Measurements from ENCODE around the gene GATAD1.
A peak's percentile ranks its signal among the peaks of the same experiment; 100 is the strongest.
"Not testable (repeated sequence)": the region's sequence is repeated elsewhere in the genome, so short reads cannot be mapped to it uniquely, and the experiment has no call there.

GATAD1 gene

DNA sequence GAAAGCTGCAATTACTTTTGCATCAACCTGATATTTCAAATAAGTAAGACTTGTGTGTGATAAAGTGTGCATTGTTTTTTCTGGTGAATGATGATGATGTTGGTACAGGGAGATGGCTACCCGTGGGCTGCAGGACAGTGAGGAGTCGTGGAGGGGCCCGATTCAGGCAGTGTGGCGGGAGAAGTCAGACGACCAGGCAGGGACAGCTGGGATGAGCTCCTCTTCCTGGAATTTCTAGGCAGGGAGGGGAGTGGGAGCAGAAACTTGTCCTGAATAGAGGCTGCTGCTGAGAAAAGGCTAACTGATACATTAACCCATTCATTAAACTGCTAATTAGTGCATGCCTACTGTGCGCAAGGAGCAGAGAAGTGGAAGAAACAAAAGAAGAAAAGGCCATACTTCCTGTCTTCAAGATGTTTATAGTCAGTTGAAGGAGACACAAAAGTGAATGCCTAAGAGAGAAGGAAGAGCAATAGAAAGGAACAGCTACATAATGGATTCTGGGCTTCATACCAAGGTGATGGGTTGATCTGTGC is 9.3 kb upstream of the GATAD1 start:
- DNase-seq = no peak

GRCh38 chr7:92442720-92443119 is 4.6 kb upstream of the GATAD1 start:
- DNase-seq = peak; percentile 45

DNA sequence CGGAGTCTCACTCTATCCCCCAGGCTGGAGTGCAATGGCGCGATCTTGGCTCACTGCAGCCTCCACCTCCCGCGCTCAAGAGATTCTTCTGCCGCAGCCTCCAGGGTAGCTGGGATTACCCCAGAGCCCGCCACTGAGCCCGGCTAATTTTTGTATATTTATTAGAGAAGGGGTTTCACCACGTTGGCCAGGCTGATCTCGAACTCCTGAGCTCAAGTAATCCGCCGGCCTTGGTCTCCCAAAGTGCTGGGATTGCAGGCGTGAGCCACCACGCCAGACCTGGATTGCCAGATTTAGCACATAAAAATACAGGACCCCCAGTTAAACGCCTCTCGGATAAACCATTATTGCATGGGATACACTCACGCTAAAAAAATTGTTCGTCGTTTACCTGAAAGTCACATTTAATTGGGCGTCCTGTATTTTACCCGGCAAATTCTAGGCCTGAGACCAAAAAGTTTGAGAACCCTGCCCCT is 375 bp upstream of the GATAD1 start:
- no peak for DNase-seq

DNA sequence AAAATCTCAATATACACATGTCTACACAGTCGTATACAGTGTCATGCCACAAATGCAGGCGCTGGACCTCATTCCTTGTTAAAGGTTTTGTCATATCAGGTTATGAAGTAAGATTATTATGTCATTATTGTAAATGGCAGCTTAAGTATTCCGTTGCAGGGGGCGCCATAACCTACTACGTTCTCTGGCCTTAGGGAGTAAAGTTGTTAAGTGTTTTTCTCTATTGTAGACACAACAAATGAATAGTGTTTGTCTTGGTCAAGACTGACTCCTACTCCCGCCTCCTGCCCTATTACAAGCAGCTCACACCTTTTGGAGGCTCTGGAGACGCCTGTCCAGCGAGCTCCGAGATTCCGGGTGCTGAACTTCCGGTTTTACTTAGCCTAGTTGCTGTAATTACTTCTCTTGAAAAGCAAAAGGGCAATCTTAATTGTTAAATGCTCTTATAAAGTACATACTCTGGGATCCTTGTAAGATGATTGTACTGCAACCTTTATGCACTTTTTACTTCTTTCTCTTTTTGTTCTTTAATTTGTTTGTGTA is 994 bp downstream of the GATAD1 start:
- peak; percentile 80 for DNase-seq

- DNase-seq = no peak
Observed at GRCh38 chr7:92451645-92452044, 4.4 kb downstream of the GATAD1 start.

GRCh38 chr7:92456236-92456635 is 9.0 kb downstream of the GATAD1 start:
- no peak for DNase-seq

GRCh38 chr7:92460109-92460508 is 12.8 kb downstream of the GATAD1 start:
- DNase-seq = no peak

- no peak for DNase-seq
Observed at GRCh38 chr7:92460510-92460909, 13.2 kb downstream of the GATAD1 start.

- DNase-seq = peak; percentile 18
Observed at GRCh38 chr7:92461027-92462003, 14.0 kb downstream of the GATAD1 start.

DNA sequence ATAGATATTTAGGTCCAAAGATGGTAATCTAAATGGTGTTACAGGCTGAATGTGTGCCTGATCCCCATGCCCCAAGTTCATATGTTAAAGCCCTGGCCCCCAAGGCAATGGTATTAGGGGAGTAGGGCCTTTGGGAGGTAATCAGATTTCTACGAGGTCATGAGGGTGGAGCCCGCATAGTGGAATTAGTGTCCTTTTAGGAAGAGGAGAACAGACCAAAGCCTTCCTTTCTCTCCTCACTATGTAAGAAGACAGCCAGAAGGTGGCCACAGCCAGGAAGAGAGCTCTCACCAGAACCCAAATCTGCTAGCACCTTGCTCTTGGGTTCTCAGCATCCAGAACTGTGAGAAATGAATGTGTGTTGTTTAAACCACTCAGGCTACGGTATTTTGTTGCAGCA is 15.3 kb downstream of the GATAD1 start:
- no peak for DNase-seq

DNA sequence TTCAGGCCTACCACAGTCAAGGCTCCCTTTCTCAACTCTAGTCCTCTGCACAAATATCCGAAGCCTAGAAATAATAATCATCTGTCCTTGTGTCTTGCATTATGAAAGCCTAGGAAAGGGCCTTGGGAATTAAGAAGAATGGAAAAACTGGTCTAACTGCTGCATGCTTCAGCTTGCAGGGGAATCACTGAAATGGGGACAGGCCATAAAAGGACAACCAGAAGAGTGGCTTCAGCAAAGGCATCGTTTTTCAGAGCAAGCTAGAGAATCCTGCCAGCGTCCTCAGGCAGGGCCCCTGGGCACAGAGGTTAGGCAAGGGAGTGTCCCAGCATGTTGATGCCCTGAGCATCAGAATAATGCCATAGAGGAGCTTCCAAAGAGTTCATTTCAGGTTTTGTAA is 17.2 kb downstream of the GATAD1 start:
- no peak for DNase-seq

GRCh38 chr7:92466682-92467081 is 19.4 kb downstream of the GATAD1 start:
- no peak for DNase-seq

DNA sequence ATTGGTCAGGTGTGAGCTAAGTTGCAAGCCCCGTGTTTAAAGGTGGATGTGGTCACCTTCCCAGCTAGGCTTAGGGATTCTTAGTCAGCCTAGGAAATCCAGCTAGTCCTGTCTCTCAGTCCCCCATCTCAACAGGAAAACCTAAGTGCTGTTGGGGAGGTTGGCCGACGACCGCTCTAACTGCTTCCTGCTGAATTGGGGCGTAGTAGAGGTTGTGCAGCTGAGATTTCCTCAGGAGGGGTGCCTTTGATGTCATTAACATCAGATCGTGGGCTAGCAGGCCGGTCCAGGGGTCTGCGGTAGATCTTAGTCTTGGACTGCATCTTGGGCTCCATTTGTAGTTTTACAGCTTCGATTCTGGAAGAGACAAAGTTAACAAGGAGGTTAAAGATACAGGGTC is 21.3 kb downstream of the GATAD1 start:
- not testable (repeated sequence) for DNase-seq

DNA sequence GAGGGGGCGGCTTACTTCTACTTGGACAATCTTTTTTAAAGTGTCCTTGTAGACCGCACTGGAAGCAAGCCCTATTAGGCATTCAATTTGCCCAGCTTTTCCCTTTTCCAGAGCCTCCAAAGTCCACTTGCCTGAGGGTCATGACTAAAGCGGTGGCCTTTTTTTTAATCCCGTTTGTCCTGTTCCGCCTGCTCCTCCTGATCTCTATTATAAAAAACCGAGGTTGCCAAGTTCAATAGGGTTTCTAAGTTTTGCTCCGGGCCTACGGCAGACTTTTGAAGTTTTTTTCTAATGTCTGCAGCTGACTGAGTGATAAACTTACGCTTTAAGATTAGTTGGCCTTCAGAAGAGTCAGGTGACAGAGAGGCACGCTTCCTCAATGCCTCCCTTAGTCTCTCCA is 26.7 kb downstream of the GATAD1 start:
- not testable (repeated sequence) for DNase-seq

DNA sequence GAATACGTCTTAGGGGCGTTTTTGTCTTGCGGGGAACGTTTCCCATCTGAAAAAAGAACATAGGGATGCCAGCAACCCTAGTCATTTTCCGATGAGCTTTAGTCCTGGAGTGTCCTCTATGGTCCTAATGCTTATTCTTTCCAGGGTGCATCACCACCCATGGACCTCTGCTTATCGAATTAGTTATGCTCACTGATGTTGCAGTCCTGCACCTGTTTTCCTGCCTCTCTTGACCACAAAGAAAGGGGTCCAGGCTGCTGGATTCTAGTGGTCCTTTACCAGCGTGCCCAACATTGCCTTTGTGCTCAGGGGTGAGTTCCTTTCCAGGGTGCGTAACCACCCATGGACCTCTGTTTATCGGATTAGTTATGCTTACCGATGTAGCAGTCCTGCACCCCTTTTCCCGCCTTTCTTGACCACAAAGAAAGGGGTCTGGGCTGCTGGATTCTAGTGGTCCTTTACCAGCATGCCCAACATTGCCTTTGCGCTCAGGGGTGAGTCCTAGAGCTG is 28.0 kb downstream of the GATAD1 start:
- DNase-seq = not testable (repeated sequence)

DNA sequence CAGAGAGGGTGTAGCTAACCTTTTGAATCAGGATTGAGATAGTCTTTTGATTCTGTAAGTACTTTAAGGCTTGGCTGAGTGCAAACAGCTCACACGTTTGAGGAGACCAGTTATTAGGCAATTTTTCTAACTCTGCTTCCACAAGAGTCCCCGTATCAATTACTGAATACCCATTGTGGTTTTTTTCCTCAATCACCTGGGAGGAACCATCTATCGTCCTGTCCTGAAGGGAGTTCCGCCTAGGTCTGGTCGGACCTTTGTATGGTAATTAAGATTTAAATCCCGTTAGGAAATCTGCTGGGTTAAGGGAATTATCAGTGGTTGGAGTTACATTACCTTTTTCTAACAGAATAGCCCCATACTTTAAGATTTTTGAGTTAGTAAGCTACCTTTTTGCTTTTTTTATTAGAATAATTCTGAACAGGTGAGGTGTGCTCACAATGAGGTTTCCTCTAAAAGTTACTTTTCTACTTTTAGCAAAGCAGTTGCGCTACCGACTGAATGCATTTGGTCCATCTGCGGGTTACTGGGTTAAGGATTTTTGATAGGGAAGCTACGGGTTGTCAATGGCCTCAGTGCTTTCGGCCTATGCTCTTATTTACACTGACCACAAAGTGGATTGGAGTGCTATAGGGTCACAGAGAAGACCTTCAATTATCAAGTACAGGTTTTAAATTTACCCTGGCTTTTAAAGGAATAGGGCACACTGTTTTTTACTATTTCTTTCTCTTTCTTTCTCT is 28.7 kb downstream of the GATAD1 start:
- DNase-seq = not testable (repeated sequence)

GRCh38 chr7:92477681-92478080 is 30.4 kb downstream of the GATAD1 start, which contains the start of gene ERVW-1:
TSS of gene ERVW-1 (minus strand) at chr7:92477946. CDS start at chr7:92470381, 7,565 bp downstream.
- DNase-seq = not testable (repeated sequence)

- no peak for DNase-seq
Observed at GRCh38 chr7:92478095-92478494, 30.8 kb downstream of the GATAD1 start.

DNA sequence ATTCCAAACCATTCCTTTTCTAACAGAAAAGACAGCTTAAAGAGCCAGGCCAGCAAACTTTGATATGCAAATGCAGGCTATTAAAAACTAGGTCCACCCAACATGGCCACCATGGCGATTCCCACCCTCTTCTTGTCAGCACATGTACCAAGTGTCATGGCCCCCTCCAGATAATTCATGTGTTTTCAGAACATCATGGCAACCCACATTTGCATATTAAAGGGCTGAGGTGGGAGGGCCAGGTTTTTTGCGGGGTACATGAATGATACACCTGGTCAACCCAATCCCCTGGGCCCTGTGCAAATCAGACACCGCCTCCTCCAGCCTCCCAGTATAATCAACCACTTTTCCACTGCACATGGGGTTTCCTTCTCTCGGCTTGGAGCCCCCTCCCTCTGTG is 31.4 kb downstream of the GATAD1 start:
- no peak for DNase-seq

DNA sequence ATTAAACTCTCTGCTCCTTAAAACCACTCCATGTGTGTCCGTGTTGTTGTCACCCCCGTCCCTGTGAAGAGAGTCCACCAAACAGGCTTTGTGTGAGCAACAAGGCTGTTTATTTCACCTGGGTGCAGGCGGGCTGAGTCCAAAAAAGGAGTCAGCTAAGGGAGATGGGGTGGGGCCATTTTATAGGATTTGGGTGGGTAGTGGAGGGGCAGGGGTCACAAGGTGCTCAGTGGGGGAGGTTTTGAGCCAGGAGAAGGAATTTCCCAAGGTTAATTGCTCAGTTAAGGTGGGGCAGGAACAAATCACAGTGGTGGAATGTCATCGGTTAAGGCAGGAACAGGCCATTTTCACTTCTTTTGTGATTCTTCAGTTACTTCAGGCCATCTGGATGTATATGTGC is 31.9 kb downstream of the GATAD1 start:
- DNase-seq = not testable (repeated sequence)

DNA sequence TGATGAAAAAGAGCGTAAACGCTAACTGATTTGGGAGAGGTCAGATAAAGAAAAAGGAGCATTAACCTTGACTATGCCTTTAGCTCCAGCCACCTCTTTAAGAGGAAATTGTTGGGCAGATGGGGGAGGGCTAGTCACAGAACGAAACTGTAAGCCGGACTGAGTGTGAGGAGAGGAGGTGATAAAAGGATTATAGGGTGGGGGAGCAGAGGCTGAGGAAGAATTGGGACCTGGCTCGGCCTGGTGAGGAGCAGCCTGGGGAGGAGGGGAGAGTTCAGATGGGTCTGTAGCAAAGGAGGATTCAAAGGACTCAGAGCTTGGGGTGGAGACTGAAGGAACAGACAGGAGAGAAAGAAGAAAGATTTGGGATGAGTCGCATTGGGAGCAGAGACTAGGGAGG is 36.3 kb downstream of the GATAD1 start:
- not testable (repeated sequence) for DNase-seq

DNA sequence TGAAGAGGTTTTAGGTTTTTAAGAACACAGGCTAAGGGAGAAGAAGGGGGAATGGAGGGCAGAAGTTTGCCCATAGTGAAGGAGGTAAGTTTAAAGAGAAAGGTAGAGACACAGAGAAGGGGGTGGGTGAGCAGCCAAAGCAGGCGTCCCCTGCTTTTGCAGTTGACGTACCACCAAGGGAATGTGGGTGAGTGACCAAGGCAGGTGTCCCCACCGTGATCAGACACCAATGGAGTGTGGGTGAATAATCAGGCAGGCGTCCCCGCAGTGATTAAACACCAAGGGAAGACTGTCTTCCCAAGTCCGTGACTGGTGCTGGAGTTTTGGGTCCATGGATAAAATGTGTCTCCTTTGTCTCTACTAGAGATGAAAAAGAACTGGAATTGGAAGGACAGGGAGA is 36.9 kb downstream of the GATAD1 start:
- not testable (repeated sequence) for DNase-seq
